WTC11 (cell line): ENCODE measurements around the gene SNRPE. TPM values are rescaled to one million over a fixed set of nuclear protein-coding genes. Genes with fewer than 3 reads are reported as not detected.

ENCODE experiments used
- ATAC-seq: fragments of 200-7000 bp; cut with Tn5 transposase; 2 replicates; pipeline ENCODE4 v1.10.0; 2021; ENCODE audit warnings: mild to moderate bottlenecking, moderate library complexity
- CTCF ChIA-PET: fragments of 300-600 bp; sonication (Branson Sonifier 250); formaldehyde crosslinking; loops from one replicate; lab custom pipeline; 2021; ENCODE audit warnings: antibody characterized with exemption; lab: Charles Lee
- POLR2A ChIA-PET: fragments of 350-600 bp; sonication (Branson Sonifier 250); formaldehyde crosslinking; loops from one replicate; lab custom pipeline; 2021; ENCODE audit warnings: antibody characterized with exemption; lab: Charles Lee
- DNase-seq: peaks from one replicate; pipeline ENCODE4 v3.0.0; 2021; ENCODE audit warnings: low spot score
- H3K27ac Mint-ChIP-seq: 2 replicates; pipeline ENCODE4 v1.8.0; 2021; ENCODE audit warnings: mixed read lengths
- H3K27me3 Mint-ChIP-seq: 2 replicates; pipeline ENCODE4 v1.8.0; 2021; ENCODE audit warnings: low read depth, mild to moderate bottlenecking, moderate library complexity, mixed read lengths
- H3K36me3 Mint-ChIP-seq: 2 replicates; pipeline ENCODE4 v1.8.0; 2021; ENCODE audit warnings: mixed read lengths
- H3K4me1 Mint-ChIP-seq: 2 replicates; pipeline ENCODE4 v1.8.0; 2022; ENCODE audit warnings: mixed read lengths
- H3K4me3 Mint-ChIP-seq: 2 replicates; pipeline ENCODE4 v1.8.0; 2021; ENCODE audit warnings: mild to moderate bottlenecking, moderate library complexity, mixed read lengths
- H3K9me3 Mint-ChIP-seq: 2 replicates; pipeline ENCODE4 v1.8.0; 2021; ENCODE audit warnings: mixed read lengths
- CREM ChIP-seq: sonication (generic); formaldehyde crosslinking; IDR thresholded peaks from 2 replicates; pipeline ENCODE4 v1.8.1; 2022; ENCODE audit warnings: mild to moderate bottlenecking, missing genetic modification reagents, moderate library complexity
- EMX1 ChIP-seq: fragments of 250-450 bp; sonication (Bioruptor Pico); IDR thresholded peaks from 2 replicates; pipeline ENCODE4 v1.8.0; 2021; ENCODE audit warnings: mild to moderate bottlenecking
- ETV6 ChIP-seq: sonication (generic); formaldehyde crosslinking; IDR thresholded peaks from 2 replicates; pipeline ENCODE4 v1.8.1; 2022; ENCODE audit warnings: mild to moderate bottlenecking, missing genetic modification reagents
- HMGXB4 ChIP-seq: sonication (generic); formaldehyde crosslinking; IDR thresholded peaks from 2 replicates; pipeline ENCODE4 v1.8.1; 2023; ENCODE audit warnings: mild to moderate bottlenecking, moderate library complexity, missing genetic modification reagents
- NFE2L1 ChIP-seq: sonication (generic); formaldehyde crosslinking; IDR thresholded peaks from 2 replicates; pipeline ENCODE4 v1.8.1; 2023; ENCODE audit warnings: missing genetic modification reagents
- RORB ChIP-seq: fragments of 250-450 bp; sonication (Bioruptor Pico); IDR thresholded peaks from 2 replicates; pipeline ENCODE4 v1.9.0; 2021; ENCODE audit warnings: mild to moderate bottlenecking
- TP53 ChIP-seq: sonication (generic); formaldehyde crosslinking; IDR thresholded peaks from 2 replicates; pipeline ENCODE4 v1.8.1; 2023; ENCODE audit warnings: mild to moderate bottlenecking, missing genetic modification reagents
- USF1 ChIP-seq: sonication (generic); formaldehyde crosslinking; IDR thresholded peaks from 2 replicates; pipeline ENCODE4 v1.8.0; 2022; ENCODE audit warnings: mild to moderate bottlenecking, missing genetic modification reagents
- ZMAT4 ChIP-seq: fragments of 250-450 bp; sonication (Bioruptor Pico); IDR thresholded peaks from 2 replicates; pipeline ENCODE4 v1.9.0; 2021; ENCODE audit warnings: mild to moderate bottlenecking
- total RNA-seq: library from RNA; stranded (reverse); gene quantifications from 3 replicates; pipeline ENCODE4 v1.2.3, GENCODE V29; 2021
- TF ChIP-seq, protein P1 (sequence below): fragments of 200-600 bp; IDR thresholded peaks from 2 replicates; pipeline ENCODE4 v1.8.0; 2022; ENCODE audit warnings: antibody characterized with exemption
- TF ChIP-seq, protein P2 (sequence below): sonication (generic); formaldehyde crosslinking; IDR thresholded peaks from 2 replicates; pipeline ENCODE4 v1.8.0; 2022; ENCODE audit warnings: mild to moderate bottlenecking, missing genetic modification reagents
- TF ChIP-seq, protein P3 (sequence below): sonication (generic); formaldehyde crosslinking; IDR thresholded peaks from 2 replicates; pipeline ENCODE4 v1.8.1; 2022; ENCODE audit warnings: missing genetic modification reagents, borderline replicate concordance
- TF ChIP-seq, protein P4 (sequence below): fragments of 250-450 bp; sonication (Bioruptor Pico); IDR thresholded peaks from 2 replicates; pipeline ENCODE4 v1.9.0; 2021; ENCODE audit warnings: mild to moderate bottlenecking

Gene SNRPE
- total RNA-seq, 1 experiment from 2014 or later = 260 TPM

- TF ChIP-seq TP53 (CRISPR knock-in tag) = no peak
- TF ChIP-seq, protein P1, sequence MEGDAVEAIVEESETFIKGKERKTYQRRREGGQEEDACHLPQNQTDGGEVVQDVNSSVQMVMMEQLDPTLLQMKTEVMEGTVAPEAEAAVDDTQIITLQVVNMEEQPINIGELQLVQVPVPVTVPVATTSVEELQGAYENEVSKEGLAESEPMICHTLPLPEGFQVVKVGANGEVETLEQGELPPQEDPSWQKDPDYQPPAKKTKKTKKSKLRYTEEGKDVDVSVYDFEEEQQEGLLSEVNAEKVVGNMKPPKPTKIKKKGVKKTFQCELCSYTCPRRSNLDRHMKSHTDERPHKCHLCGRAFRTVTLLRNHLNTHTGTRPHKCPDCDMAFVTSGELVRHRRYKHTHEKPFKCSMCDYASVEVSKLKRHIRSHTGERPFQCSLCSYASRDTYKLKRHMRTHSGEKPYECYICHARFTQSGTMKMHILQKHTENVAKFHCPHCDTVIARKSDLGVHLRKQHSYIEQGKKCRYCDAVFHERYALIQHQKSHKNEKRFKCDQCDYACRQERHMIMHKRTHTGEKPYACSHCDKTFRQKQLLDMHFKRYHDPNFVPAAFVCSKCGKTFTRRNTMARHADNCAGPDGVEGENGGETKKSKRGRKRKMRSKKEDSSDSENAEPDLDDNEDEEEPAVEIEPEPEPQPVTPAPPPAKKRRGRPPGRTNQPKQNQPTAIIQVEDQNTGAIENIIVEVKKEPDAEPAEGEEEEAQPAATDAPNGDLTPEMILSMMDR = peak; percentile 50; the same call in 1 of the 2 replicates
- TF ChIP-seq, all 79 proteins: peak for 1
- CTCF ChIA-PET = interaction anchor here (0.6 to 6.4 kb wide), 47 partner anchors 8 to 1142 kb away, joined by 3 to 183 read pairs (median 4); partner anchors contain the start of genes ETNK2, GOLT1A, SNRPE and SOX13
- peaks cover 7% of the 10 kb centered on the region for H3K4me1 Mint-ChIP-seq
- H3K27ac Mint-ChIP-seq = peak overlapping the region; percentile 70; the same call in 1 of the 2 replicates
- peaks cover 3% of the 10 kb centered on the region; the same call in 1 of the 2 replicates for H3K9me3 Mint-ChIP-seq
- no peak overlapping the region for H3K4me3 Mint-ChIP-seq
- no peaks in the 10 kb centered on the region for H3K27me3 Mint-ChIP-seq
- peaks cover 47% of the 10 kb centered on the region for H3K36me3 Mint-ChIP-seq
- peak; percentile 24 for DNase-seq
- peak; percentile 84 for ATAC-seq
- POLR2A ChIA-PET = interaction anchor here (1.0 to 2.1 kb wide), 6 partner anchors 9 to 258 kb away, joined by 3 to 13 read pairs (median 4); partner anchors contain the start of genes SNRPE and SOX13
Measured at GRCh38 chr1:203871114-203871880, 9.9 kb downstream of the SNRPE start.

GRCh38 chr1:203873094-203873493, 11.7 kb downstream of the SNRPE start:
- DNase-seq (no peak), ATAC-seq (no peak)
- Mint-ChIP-seq H3K27me3 (no peaks in the 10 kb centered on the region), H3K4me1 (peaks cover 7% of the 10 kb centered on the region), H3K4me3 (no peak overlapping the region), H3K36me3 (peaks cover 32% of the 10 kb centered on the region), H3K9me3 (peaks cover 3% of the 10 kb centered on the region; the same call in 1 of the 2 replicates), H3K27ac (no peak overlapping the region)
- POLR2A ChIA-PET = interaction anchor here (0.9 kb wide), 1 partner anchor 278 kb away, joined by 3 read pairs; no protein-coding TSS in a partner anchor
- no peak for TF ChIP-seq CREM (CRISPR knock-in tag)
- TF ChIP-seq ETV6 (CRISPR knock-in tag) = no peak
- TF ChIP-seq USF1 = no peak
- TF ChIP-seq RORB (CRISPR knock-in tag) = no peak
- TF ChIP-seq NFE2L1 = no peak
- TF ChIP-seq HMGXB4 (CRISPR knock-in tag) = no peak
- TF ChIP-seq, protein P2, sequence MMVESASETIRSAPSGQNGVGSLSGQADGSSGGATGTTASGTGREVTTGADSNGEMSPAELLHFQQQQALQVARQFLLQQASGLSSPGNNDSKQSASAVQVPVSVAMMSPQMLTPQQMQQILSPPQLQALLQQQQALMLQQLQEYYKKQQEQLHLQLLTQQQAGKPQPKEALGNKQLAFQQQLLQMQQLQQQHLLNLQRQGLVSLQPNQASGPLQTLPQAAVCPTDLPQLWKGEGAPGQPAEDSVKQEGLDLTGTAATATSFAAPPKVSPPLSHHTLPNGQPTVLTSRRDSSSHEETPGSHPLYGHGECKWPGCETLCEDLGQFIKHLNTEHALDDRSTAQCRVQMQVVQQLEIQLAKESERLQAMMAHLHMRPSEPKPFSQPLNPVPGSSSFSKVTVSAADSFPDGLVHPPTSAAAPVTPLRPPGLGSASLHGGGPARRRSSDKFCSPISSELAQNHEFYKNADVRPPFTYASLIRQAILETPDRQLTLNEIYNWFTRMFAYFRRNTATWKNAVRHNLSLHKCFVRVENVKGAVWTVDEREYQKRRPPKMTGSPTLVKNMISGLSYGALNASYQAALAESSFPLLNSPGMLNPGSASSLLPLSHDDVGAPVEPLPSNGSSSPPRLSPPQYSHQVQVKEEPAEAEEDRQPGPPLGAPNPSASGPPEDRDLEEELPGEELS (CRISPR knock-in tag) = no peak
- TF ChIP-seq, protein P3, sequence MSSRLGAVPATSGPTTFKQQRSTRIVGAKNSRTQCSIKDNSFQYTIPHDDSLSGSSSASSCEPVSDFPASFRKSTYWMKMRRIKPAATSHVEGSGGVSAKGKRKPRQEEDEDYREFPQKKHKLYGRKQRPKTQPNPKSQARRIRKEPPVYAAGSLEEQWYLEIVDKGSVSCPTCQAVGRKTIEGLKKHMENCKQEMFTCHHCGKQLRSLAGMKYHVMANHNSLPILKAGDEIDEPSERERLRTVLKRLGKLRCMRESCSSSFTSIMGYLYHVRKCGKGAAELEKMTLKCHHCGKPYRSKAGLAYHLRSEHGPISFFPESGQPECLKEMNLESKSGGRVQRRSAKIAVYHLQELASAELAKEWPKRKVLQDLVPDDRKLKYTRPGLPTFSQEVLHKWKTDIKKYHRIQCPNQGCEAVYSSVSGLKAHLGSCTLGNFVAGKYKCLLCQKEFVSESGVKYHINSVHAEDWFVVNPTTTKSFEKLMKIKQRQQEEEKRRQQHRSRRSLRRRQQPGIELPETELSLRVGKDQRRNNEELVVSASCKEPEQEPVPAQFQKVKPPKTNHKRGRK (CRISPR knock-in tag) = no peak
- no peak for TF ChIP-seq EMX1 (CRISPR knock-in tag)
- TF ChIP-seq ZMAT4 = no peak
- TF ChIP-seq, protein P4, sequence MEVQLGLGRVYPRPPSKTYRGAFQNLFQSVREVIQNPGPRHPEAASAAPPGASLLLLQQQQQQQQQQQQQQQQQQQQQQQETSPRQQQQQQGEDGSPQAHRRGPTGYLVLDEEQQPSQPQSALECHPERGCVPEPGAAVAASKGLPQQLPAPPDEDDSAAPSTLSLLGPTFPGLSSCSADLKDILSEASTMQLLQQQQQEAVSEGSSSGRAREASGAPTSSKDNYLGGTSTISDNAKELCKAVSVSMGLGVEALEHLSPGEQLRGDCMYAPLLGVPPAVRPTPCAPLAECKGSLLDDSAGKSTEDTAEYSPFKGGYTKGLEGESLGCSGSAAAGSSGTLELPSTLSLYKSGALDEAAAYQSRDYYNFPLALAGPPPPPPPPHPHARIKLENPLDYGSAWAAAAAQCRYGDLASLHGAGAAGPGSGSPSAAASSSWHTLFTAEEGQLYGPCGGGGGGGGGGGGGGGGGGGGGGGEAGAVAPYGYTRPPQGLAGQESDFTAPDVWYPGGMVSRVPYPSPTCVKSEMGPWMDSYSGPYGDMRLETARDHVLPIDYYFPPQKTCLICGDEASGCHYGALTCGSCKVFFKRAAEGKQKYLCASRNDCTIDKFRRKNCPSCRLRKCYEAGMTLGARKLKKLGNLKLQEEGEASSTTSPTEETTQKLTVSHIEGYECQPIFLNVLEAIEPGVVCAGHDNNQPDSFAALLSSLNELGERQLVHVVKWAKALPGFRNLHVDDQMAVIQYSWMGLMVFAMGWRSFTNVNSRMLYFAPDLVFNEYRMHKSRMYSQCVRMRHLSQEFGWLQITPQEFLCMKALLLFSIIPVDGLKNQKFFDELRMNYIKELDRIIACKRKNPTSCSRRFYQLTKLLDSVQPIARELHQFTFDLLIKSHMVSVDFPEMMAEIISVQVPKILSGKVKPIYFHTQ (CRISPR knock-in tag) = no peak
- CTCF ChIA-PET = interaction anchor here (0.5 to 6.4 kb wide), 6 partner anchors 200 to 290 kb away, joined by 3 to 183 read pairs (median 4); partner anchors contain the start of genes ETNK2 and SOX13
